CD4-positive, CD25-positive, alpha-beta regulatory T cell (primary cell): Measurements from ENCODE around the gene KCNC4. TPM values are rescaled to one million over a fixed set of nuclear protein-coding genes. Genes with fewer than 3 reads are reported as not detected.

ENCODE experiments used
- ATAC-seq, 2 donors: fragments of 150-1000 bp; cut with Tn5 transposase; one replicate each; pipeline ENCODE4 v1.10.0; 2021; ENCODE audit warnings: low read depth in 2 of 2, moderate number of reproducible peaks in 2 of 2, moderate library complexity in 1 of 2
- DNase-seq, 3 donors: peaks; one replicate each; pipeline versions ENCODE4 v3.0.0 to v3.0.0-alpha.2; 2012 to 2022; ENCODE audit warnings: mixed read lengths in 1 of 3
- H3K27ac ChIP-seq: one replicate; pipeline ENCODE4 v1.7.0; 2013; ENCODE audit warnings: mild to moderate bottlenecking, low read length; ENCODE audit not compliant: insufficient read depth, poor library complexity, severe bottlenecking
- H3K27me3 ChIP-seq: one replicate; pipeline ENCODE4 v1.7.0; 2013; ENCODE audit warnings: low read length; ENCODE audit not compliant: control insufficient read depth, insufficient read depth
- H3K36me3 ChIP-seq: one replicate; pipeline ENCODE4 v1.7.0; 2013; ENCODE audit warnings: mild to moderate bottlenecking, low read length, moderate library complexity; ENCODE audit not compliant: control insufficient read depth, insufficient read depth
- H3K4me1 ChIP-seq: 2 replicates; pipeline ENCODE4 v1.7.0; 2013; ENCODE audit warnings: mild to moderate bottlenecking, low read length; ENCODE audit not compliant: insufficient read depth, control insufficient read depth, poor library complexity, severe bottlenecking
- H3K4me3 ChIP-seq: one replicate; pipeline ENCODE4 v1.7.0; 2013; ENCODE audit warnings: low read depth, mild to moderate bottlenecking, low read length, moderate library complexity
- H3K9me3 ChIP-seq, 2 experiments: 1 replicate in 1 of 2; 2 replicates in 1 of 2; pipeline ENCODE4 v1.7.0; 2013; ENCODE audit warnings: low read length in 2 of 2, mild to moderate bottlenecking in 1 of 2, moderate library complexity in 1 of 2; ENCODE audit not compliant: control insufficient read depth in 2 of 2
- H3K27ac Mint-ChIP-seq, 3 donors: one replicate each; pipeline ENCODE4 v1.8.0; 2020 to 2022; ENCODE audit warnings: mild to moderate bottlenecking in 3 of 3, mixed read lengths in 3 of 3, moderate library complexity in 2 of 3
- H3K27me3 Mint-ChIP-seq: one replicate; pipeline ENCODE4 v1.8.0; 2022; ENCODE audit warnings: mild to moderate bottlenecking, mixed read lengths
- H3K36me3 Mint-ChIP-seq: one replicate; pipeline ENCODE4 v1.8.0; 2020; ENCODE audit warnings: mixed read lengths
- H3K4me1 Mint-ChIP-seq, 4 donors: one replicate each; pipeline ENCODE4 v1.8.0; 2020 to 2022; ENCODE audit warnings: mixed read lengths in 4 of 4, mild to moderate bottlenecking in 1 of 4
- H3K4me3 Mint-ChIP-seq, 4 donors: one replicate each; pipeline ENCODE4 v1.8.0; 2020 to 2022; ENCODE audit warnings: mild to moderate bottlenecking in 4 of 4, mixed read lengths in 4 of 4, moderate library complexity in 3 of 4
- H3K9me3 Mint-ChIP-seq, 7 donors: one replicate each; pipeline ENCODE4 v1.8.0; 2020 to 2022; ENCODE audit warnings: mixed read lengths in 7 of 7, mild to moderate bottlenecking in 3 of 7, moderate library complexity in 2 of 7
- polyA plus RNA-seq, 4 donors: library from polyadenylated mRNA; unstranded; fragments of 300-500 nt; fragmentation: Illumina TruSeq; gene quantifications; one replicate each; pipeline ENCODE4 v1.2.3, GENCODE V29; 2021
- total RNA-seq: library from RNA; stranded (reverse); gene quantifications from one replicate; pipeline ENCODE4 v1.2.3, GENCODE V29; 2022

KCNC4 gene
- total and polyA plus RNA-seq, 5 donors from 2014 or later = 0.68 to 16.4 (median 1.3) TPM

- H3K27ac Mint-ChIP-seq = no peak overlapping the region
- no peaks in the 10 kb centered on the region for H3K36me3 ChIP-seq
Observed at GRCh38 chr1:110166861-110167260, 43.3 kb upstream of the KCNC4 start.

GRCh38 chr1:110170766-110171733 lies 39.1 kb upstream of the KCNC4 start:
- peaks cover 12% of the 10 kb centered on the region for H3K27me3 Mint-ChIP-seq
- H3K27me3 ChIP-seq = peaks cover 5% of the 10 kb centered on the region
- H3K4me3 ChIP-seq = no peak overlapping the region
- H3K36me3 Mint-ChIP-seq = no peaks in the 10 kb centered on the region
- H3K4me1 Mint-ChIP-seq = no peaks in the 10 kb centered on the region
- ATAC-seq = no peak
- H3K27ac Mint-ChIP-seq = no peak overlapping the region
- peak overlapping the region in 1 of 4 donors; percentile 0 for H3K4me3 Mint-ChIP-seq
- no peak for DNase-seq
- H3K27ac ChIP-seq = no peak overlapping the region
- peaks cover 0 to 3% (median 0%) of the 10 kb centered on the region in 7 donors for H3K9me3 Mint-ChIP-seq
- H3K9me3 ChIP-seq = no peaks in the 10 kb centered on the region
- H3K36me3 ChIP-seq = no peaks in the 10 kb centered on the region
- no peaks in the 10 kb centered on the region for H3K4me1 ChIP-seq

More at GRCh38 chr1:110166861-110167260, 43.3 kb upstream of the KCNC4 start:
- Histone ChIP-seq H3K4me3 (no peak overlapping the region), H3K27ac (no peak overlapping the region), H3K27me3 (peaks cover 5% of the 10 kb centered on the region), H3K4me1 (no peaks in the 10 kb centered on the region), H3K9me3 (no peaks in the 10 kb centered on the region)
- peaks cover 0 to 4% (median 0%) of the 10 kb centered on the region in 7 donors for H3K9me3 Mint-ChIP-seq
- no peaks in the 10 kb centered on the region for H3K36me3 Mint-ChIP-seq
- H3K4me1 Mint-ChIP-seq = no peaks in the 10 kb centered on the region
- DNase-seq (no peak), ATAC-seq (no peak)
- H3K27me3 Mint-ChIP-seq = peaks cover 8% of the 10 kb centered on the region
- no peak overlapping the region for H3K4me3 Mint-ChIP-seq

- H3K4me1 Mint-ChIP-seq = no peaks in the 10 kb centered on the region
- H3K27ac Mint-ChIP-seq = no peak overlapping the region
- peaks cover 12% of the 10 kb centered on the region for H3K27me3 Mint-ChIP-seq
- no peaks in the 10 kb centered on the region for H3K36me3 Mint-ChIP-seq
- no peak for DNase-seq
- Histone ChIP-seq H3K9me3 (no peaks in the 10 kb centered on the region), H3K4me1 (no peaks in the 10 kb centered on the region), H3K27ac (no peak overlapping the region), H3K27me3 (peaks cover 5% of the 10 kb centered on the region), H3K4me3 (no peak overlapping the region), H3K36me3 (no peaks in the 10 kb centered on the region)
- H3K9me3 Mint-ChIP-seq = peaks cover 0 to 3% (median 0%) of the 10 kb centered on the region in 7 donors
- no peak overlapping the region for H3K4me3 Mint-ChIP-seq
- no peak for ATAC-seq
Observed at GRCh38 chr1:110172001-110172400, 38.1 kb upstream of the KCNC4 start.

GRCh38 chr1:110173466-110174105 lies 36.5 kb upstream of the KCNC4 start:
- no peak overlapping the region for H3K4me3 Mint-ChIP-seq
- no peaks in the 10 kb centered on the region for H3K9me3 ChIP-seq

GRCh38 chr1:110174961-110175360 lies 35.2 kb upstream of the KCNC4 start:
- H3K27ac ChIP-seq = no peak overlapping the region
- Mint-ChIP-seq H3K27ac (no peak overlapping the region), H3K4me1 (no peaks in the 10 kb centered on the region), H3K27me3 (peaks cover 11% of the 10 kb centered on the region), H3K36me3 (no peaks in the 10 kb centered on the region), H3K9me3 (peaks cover 0 to 4% (median 0%) of the 10 kb centered on the region in 7 donors), H3K4me3 (no peak overlapping the region)
- no peaks in the 10 kb centered on the region for H3K4me1 ChIP-seq
- DNase-seq = no peak
- no peaks in the 10 kb centered on the region for H3K9me3 ChIP-seq
- ATAC-seq = no peak
- no peaks in the 10 kb centered on the region for H3K36me3 ChIP-seq
- H3K4me3 ChIP-seq = no peak overlapping the region
- H3K27me3 ChIP-seq = no peaks in the 10 kb centered on the region

More at GRCh38 chr1:110173466-110174105, 36.5 kb upstream of the KCNC4 start:
- no peaks in the 10 kb centered on the region for H3K36me3 Mint-ChIP-seq
- DNase-seq = no peak
- no peaks in the 10 kb centered on the region for H3K27me3 ChIP-seq
- no peaks in the 10 kb centered on the region for H3K4me1 Mint-ChIP-seq
- no peak overlapping the region for H3K4me3 ChIP-seq
- H3K9me3 Mint-ChIP-seq = peaks cover 0 to 3% (median 0%) of the 10 kb centered on the region in 7 donors
- H3K27me3 Mint-ChIP-seq = peaks cover 17% of the 10 kb centered on the region
- H3K27ac Mint-ChIP-seq = no peak overlapping the region
- ATAC-seq = no peak
- no peak overlapping the region for H3K27ac ChIP-seq
- H3K4me1 ChIP-seq = no peaks in the 10 kb centered on the region
- H3K36me3 ChIP-seq = no peaks in the 10 kb centered on the region

GRCh38 chr1:110176299-110176956 lies 33.7 kb upstream of the KCNC4 start:
- H3K27me3 Mint-ChIP-seq = peaks cover 11% of the 10 kb centered on the region
- Histone ChIP-seq H3K9me3 (no peaks in the 10 kb centered on the region), H3K4me1 (no peaks in the 10 kb centered on the region), H3K27me3 (no peaks in the 10 kb centered on the region), H3K27ac (no peak overlapping the region), H3K4me3 (no peak overlapping the region), H3K36me3 (no peaks in the 10 kb centered on the region)
- no peaks in the 10 kb centered on the region for H3K4me1 Mint-ChIP-seq
- DNase-seq = no peak
- no peak overlapping the region for H3K4me3 Mint-ChIP-seq
- no peak for ATAC-seq
- H3K27ac Mint-ChIP-seq = no peak overlapping the region
- H3K36me3 Mint-ChIP-seq = no peaks in the 10 kb centered on the region
- H3K9me3 Mint-ChIP-seq = peaks cover 0 to 4% (median 0%) of the 10 kb centered on the region in 7 donors

- H3K27me3 ChIP-seq = peaks cover 4% of the 10 kb centered on the region
- H3K4me1 ChIP-seq = no peaks in the 10 kb centered on the region
- no peaks in the 10 kb centered on the region for H3K36me3 ChIP-seq
- Mint-ChIP-seq H3K4me1 (no peaks in the 10 kb centered on the region), H3K36me3 (no peaks in the 10 kb centered on the region), H3K4me3 (no peak overlapping the region), H3K9me3 (peaks cover 0 to 4% (median 0%) of the 10 kb centered on the region in 7 donors), H3K27me3 (peaks cover 11% of the 10 kb centered on the region), H3K27ac (no peak overlapping the region)
- H3K27ac ChIP-seq = no peak overlapping the region
- DNase-seq (no peak), ATAC-seq (no peak)
- no peak overlapping the region for H3K4me3 ChIP-seq
- H3K9me3 ChIP-seq = no peaks in the 10 kb centered on the region
Observed at GRCh38 chr1:110177775-110178174, 32.3 kb upstream of the KCNC4 start.
